H1 (cell line): ENCODE measurements around the gene EPB41L2. TPM values are rescaled to one million over a fixed set of nuclear protein-coding genes. Genes with fewer than 3 reads are reported as not detected.

Experiments
- BCL11A ChIP-seq, 2 experiments: IDR thresholded peaks; one replicate each; pipeline ENCODE4 v1.6.1; 2011; ENCODE audit warnings: low read depth in 2 of 2, low read length in 2 of 2, mild to moderate bottlenecking in 2 of 2
- KDM1A ChIP-seq: fragments of 200-600, 300-600 bp; sonication (generic); IDR thresholded peaks from 2 replicates; pipeline ENCODE4 v1.7.1; 2016; ENCODE audit warnings: mild to moderate bottlenecking, low read length, borderline replicate concordance
- NANOG ChIP-seq: IDR thresholded peaks from 2 replicates; pipeline ENCODE4 v1.6.1; 2011; ENCODE audit warnings: low read length, low read depth, mild to moderate bottlenecking, inconsistent platforms; ENCODE audit not compliant: insufficient read depth, poor library complexity, severe bottlenecking
- RAD21 ChIP-seq, 2 experiments: IDR thresholded peaks in 1 of 2; conservative IDR thresholded peaks in 1 of 2; 2 replicates each; pipeline ENCODE4 v1.6.1; 2011; ENCODE audit warnings: low read depth in 2 of 2, low read length in 2 of 2, improper control_type of control experiment in 1 of 2, inconsistent platforms in 1 of 2, mild to moderate bottlenecking in 1 of 2, moderate library complexity in 1 of 2
- RBBP5 ChIP-seq: IDR thresholded peaks from 2 replicates; pipeline ENCODE4 v1.7.1; 2012; ENCODE audit warnings: low read depth, mild to moderate bottlenecking, inconsistent platforms, low read length, moderate library complexity, borderline replicate concordance
- SIRT6 ChIP-seq: IDR thresholded peaks from one replicate; pipeline ENCODE4 v1.7.1; 2012; ENCODE audit warnings: low read length, inconsistent platforms
- polyA plus RNA-seq, 7 experiments: library from polyadenylated mRNA; depleted of rRNA in 3 of 7; stranded (reverse) in 5 of 7; unstranded in 2 of 7; fragments of >200 nt in 5 of 7; fragments of 200-250 nt in 2 of 7; gene quantifications; 1 replicate in 5 of 7; 2 replicates in 1 of 7; 4 replicates in 1 of 7; pipeline versions ENCODE4 v1.2.1 to v1.2.3, GENCODE V29; 2011 to 2013; ENCODE audit warnings: missing spikeins in 2 of 7, mixed read lengths in 2 of 7
- total RNA-seq: library from RNA; stranded (reverse); fragmentation: NEBNext Ultra II Directional; extraction: Animal tissue kit (Norgen Biotek cat#: 25700); gene quantifications from 2 replicates; pipeline ENCODE4 v1.2.1, GENCODE V29; 2021

EPB41L2 gene
- total and polyA plus RNA-seq, 2 of the 8 experiments (the other 6 are each of a cell fraction or from before 2014, with no cell fraction given) = 22.5 to 123 TPM

DNA sequence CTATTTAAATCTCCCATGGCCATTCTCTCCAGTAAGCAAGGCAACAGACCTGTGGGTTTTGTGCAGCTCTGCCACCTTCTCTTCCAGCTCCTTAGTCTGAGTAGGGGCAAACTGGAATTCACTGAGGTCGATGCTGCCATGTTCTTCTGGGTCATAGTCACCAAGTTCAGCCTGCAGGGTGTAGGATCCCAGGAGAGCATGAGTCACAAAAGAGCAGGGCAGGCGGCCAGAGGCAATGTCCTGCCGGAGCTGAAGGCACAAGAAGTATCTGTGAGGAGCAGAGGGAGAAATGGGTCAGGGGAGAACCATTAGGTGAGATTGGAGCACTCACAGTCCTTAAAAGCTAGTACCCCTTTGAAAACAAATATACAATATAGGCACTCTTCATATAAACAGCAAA, 162.1 kb downstream of the EPB41L2 start (continued):
- TF ChIP-seq KDM1A = no peak
- TF ChIP-seq NANOG = no peak
- TF ChIP-seq BCL11A (IDR thresholded peaks at IDR 0.05; ENCODE audit: low read depth in 2 of 2, low read length in 2 of 2) = no peak
- TF ChIP-seq RBBP5 = no peak
- no peak for TF ChIP-seq RAD21 (IDR thresholded peaks at IDR 0.05 in 1 of 2, conservative IDR thresholded peaks at IDR 0.05 in 1 of 2; ENCODE audit: low read depth in 2 of 2, low read length in 2 of 2)
- no peak for TF ChIP-seq SIRT6
